CD4-positive, alpha-beta T cell (primary cell): ENCODE data around the gene GP1BB. TPM values are rescaled to one million over a fixed set of nuclear protein-coding genes. Genes with fewer than 3 reads are reported as not detected.

Source experiments
- ATAC-seq: fragments of 200-7000 bp; cut with Tn5 transposase; one replicate; pipeline ENCODE4 v1.10.0; 2022; ENCODE audit warnings: mild to moderate bottlenecking; ENCODE audit not compliant: poor library complexity
- CTCF ChIA-PET: fragments of 350-600 bp; sonication (Branson Sonifier 250); formaldehyde crosslinking; loops from one replicate; lab custom pipeline; 2021; ENCODE audit warnings: antibody characterized with exemption, inconsistent platforms; lab: Charles Lee
- POLR2A ChIA-PET: fragments of 350-600 bp; sonication (Branson Sonifier 250); formaldehyde crosslinking; loops from one replicate; lab custom pipeline; 2021; ENCODE audit warnings: antibody characterized with exemption, inconsistent platforms; lab: Charles Lee
- DNase-seq, 14 experiments: peaks; one replicate each; pipeline ENCODE4 v3.0.0-alpha.2; 2013 to 2020; ENCODE audit warnings: mixed read lengths in 2 of 14
- H3K27ac ChIP-seq, 2 donors: one replicate each; pipeline versions ENCODE4 v1.5.1 to v1.7.0; 2013; ENCODE audit warnings: low read length in 2 of 2, low read depth in 1 of 2, mild to moderate bottlenecking in 1 of 2
- H3K27me3 ChIP-seq, 2 experiments: 1 replicate in 1 of 2; 2 replicates in 1 of 2; pipeline versions ENCODE4 v1.6.1 to v1.7.0; 2013; ENCODE audit warnings: low read length in 2 of 2, control low read depth in 1 of 2, mild to moderate bottlenecking in 1 of 2, moderate library complexity in 1 of 2; ENCODE audit not compliant: insufficient read depth in 2 of 2, control insufficient read depth in 1 of 2
- H3K36me3 ChIP-seq: one replicate; pipeline ENCODE4 v1.6.1; 2013; ENCODE audit warnings: low read length, control low read depth; ENCODE audit not compliant: insufficient read depth
- H3K4me1 ChIP-seq: one replicate; pipeline ENCODE4 v1.6.1; 2013; ENCODE audit warnings: low read length, control low read depth; ENCODE audit not compliant: insufficient read depth
- H3K4me3 ChIP-seq: one replicate; pipeline ENCODE4 v1.5.1; 2013; ENCODE audit warnings: mild to moderate bottlenecking, low read length, moderate library complexity
- H3K9me3 ChIP-seq, 2 experiments: 1 replicate in 1 of 2; 2 replicates in 1 of 2; pipeline versions ENCODE4 v1.6.1 to v1.7.0; 2013; ENCODE audit warnings: low read length in 2 of 2, mild to moderate bottlenecking in 2 of 2, control low read depth in 1 of 2, moderate library complexity in 1 of 2; ENCODE audit not compliant: control insufficient read depth in 1 of 2, insufficient read depth in 1 of 2
- H3K27ac Mint-ChIP-seq: one replicate; pipeline ENCODE4 v1.8.0; 2020; ENCODE audit warnings: mixed read lengths
- H3K27me3 Mint-ChIP-seq: one replicate; pipeline ENCODE4 v1.8.0; 2021; ENCODE audit warnings: mixed read lengths
- H3K36me3 Mint-ChIP-seq: one replicate; pipeline ENCODE4 v1.8.0; 2021; ENCODE audit warnings: low read depth, mixed read lengths
- H3K4me1 Mint-ChIP-seq: one replicate; pipeline ENCODE4 v1.8.0; 2021; ENCODE audit warnings: low read depth, mixed read lengths
- H3K4me3 Mint-ChIP-seq: one replicate; pipeline ENCODE4 v1.8.0; 2020; ENCODE audit warnings: mild to moderate bottlenecking, mixed read lengths
- H3K9me3 Mint-ChIP-seq: one replicate; pipeline ENCODE4 v1.8.0; 2020; ENCODE audit warnings: mixed read lengths
- intact Hi-C, 2 experiments: fragments of 100-400 bp; cut with DNase I in 1 of 2; cut with micrococcal nuclease in 1 of 2; formaldehyde crosslinking; loops; one replicate each; pipeline versions ENCODE4 v1.15.1 to v1.9.0; 2023 to 2025; cut with DNase I, micrococcal nuclease
- total RNA-seq, 174 experiments: library from RNA in 2 of 174; stranded (reverse) in 2 of 174; gene quantifications; one replicate each; pipeline ENCODE4 v1.2.3 and lab custom pipeline; 2021 to 2026
- TF ChIP-seq, protein P1 (sequence below): fragments of 200-600 bp; IDR thresholded peaks from one replicate; pipeline ENCODE4 v1.8.0; 2022; ENCODE audit warnings: antibody characterized with exemption, mild to moderate bottlenecking

The GP1BB gene
- total RNA-seq, 2 experiments from 2014 or later, result 0.22 TPM; not detected in 1

DNA sequence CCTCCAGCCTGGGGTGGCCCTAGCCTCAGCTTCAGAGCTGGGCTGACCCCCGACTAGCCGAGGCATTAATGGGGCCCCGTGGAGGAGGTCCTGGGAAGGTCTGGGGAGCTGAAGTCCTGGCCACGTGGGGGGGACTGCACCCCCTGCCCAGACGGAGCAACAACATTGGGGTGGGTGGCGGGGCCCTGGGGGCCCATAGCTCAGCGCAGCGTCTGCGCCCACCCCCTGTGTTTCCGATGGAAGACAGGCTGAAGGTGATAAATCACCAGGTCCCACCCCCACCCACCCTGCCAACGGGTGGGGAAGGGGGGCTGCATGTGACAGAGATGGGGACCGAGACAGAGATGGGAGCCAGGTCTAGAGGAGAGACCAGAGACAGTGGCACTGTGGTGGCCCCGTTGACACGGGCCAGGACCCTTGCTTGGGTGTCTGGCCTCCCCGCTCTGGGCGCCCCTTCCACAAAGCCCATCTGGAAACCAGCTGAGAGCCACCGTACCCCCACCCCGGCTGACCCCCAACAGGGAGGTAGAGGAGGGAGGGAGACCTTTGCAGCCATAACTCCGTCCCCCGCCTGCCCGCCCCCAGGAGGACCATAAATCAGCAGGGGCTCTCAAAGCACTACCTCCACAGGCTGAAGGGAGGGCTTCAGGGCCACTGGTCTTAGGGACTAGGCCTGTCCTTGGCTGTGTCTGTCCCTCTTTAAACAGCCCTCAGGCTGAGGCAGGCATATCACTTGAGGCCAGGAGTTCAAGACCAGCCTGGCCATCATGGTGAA is 8.2 kb downstream of the GP1BB start:
- no peaks in the 10 kb centered on the region for H3K27me3 Mint-ChIP-seq
- Histone ChIP-seq H3K36me3 (no peaks in the 10 kb centered on the region), H3K27ac (no peak overlapping the region), H3K9me3 (no peaks in the 10 kb centered on the region), H3K4me1 (peaks cover 10% of the 10 kb centered on the region), H3K4me3 (no peak overlapping the region), H3K27me3 (peaks cover 0 to 2% of the 10 kb centered on the region in 2 experiments)
- POLR2A ChIA-PET, result interaction anchor here (1.1 to 2.2 kb wide), 2 partner anchors 161 to 180 kb away, joined by 3 to 9 read pairs; no protein-coding TSS in a partner anchor
- DNase-seq (no peak), ATAC-seq (no peak)
- peak overlapping the region; percentile 89 for H3K4me3 Mint-ChIP-seq
- CTCF ChIA-PET, result interaction anchor here (1.1 to 3.8 kb wide), 19 partner anchors 9 to 217 kb away, joined by 3 to 69 read pairs (median 5); partner anchors contain the start of genes GNB1L and RTL10
- intact Hi-C loops, result loop anchor here (2.0 kb wide), 2 partner anchors 25 to 215 kb away; no protein-coding TSS in a partner anchor
- no peak overlapping the region for H3K27ac Mint-ChIP-seq
- no peaks in the 10 kb centered on the region for H3K9me3 Mint-ChIP-seq
- no peaks in the 10 kb centered on the region for H3K4me1 Mint-ChIP-seq
- TF ChIP-seq, protein P1, sequence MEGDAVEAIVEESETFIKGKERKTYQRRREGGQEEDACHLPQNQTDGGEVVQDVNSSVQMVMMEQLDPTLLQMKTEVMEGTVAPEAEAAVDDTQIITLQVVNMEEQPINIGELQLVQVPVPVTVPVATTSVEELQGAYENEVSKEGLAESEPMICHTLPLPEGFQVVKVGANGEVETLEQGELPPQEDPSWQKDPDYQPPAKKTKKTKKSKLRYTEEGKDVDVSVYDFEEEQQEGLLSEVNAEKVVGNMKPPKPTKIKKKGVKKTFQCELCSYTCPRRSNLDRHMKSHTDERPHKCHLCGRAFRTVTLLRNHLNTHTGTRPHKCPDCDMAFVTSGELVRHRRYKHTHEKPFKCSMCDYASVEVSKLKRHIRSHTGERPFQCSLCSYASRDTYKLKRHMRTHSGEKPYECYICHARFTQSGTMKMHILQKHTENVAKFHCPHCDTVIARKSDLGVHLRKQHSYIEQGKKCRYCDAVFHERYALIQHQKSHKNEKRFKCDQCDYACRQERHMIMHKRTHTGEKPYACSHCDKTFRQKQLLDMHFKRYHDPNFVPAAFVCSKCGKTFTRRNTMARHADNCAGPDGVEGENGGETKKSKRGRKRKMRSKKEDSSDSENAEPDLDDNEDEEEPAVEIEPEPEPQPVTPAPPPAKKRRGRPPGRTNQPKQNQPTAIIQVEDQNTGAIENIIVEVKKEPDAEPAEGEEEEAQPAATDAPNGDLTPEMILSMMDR, result no peak
- H3K36me3 Mint-ChIP-seq, result no peaks in the 10 kb centered on the region

DNA sequence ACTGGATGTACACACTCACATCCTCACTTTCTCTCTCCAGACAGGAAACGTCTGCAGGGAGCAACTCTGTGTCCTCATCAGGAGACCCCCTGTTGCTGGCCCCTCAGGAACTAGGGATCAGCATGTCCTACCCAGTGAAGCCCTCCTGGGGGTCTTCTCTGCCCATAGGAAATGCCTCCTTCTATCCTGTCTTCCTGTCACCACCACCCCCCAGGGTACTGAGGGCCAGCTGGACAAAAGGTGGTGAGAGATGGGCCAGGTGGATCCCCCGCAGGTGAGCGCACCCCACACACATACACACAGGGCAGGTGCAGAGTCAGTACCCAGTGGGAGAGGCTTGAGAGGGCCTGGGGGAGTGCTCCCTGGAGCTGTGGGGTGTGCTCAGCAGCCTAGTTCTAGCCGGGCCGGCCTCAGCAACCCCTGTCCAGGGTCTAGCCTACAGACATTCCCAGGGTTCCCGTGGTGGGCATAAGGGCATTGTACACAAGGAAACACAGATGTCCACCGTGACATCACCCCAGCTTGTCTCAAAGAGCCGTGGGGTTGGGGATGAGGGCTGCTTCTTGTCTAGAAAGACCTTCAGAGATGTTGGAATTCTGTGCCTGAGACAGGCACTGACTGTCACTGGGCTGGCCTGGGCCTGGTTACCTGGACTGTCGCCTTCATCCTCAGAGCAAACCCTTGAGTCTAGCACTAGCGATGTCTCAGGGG is 9.2 kb downstream of the GP1BB start:
- CTCF ChIA-PET, result interaction anchor here (3.8 kb wide), 1 partner anchor 179 kb away, joined by 69 read pairs; no protein-coding TSS in a partner anchor
- intact Hi-C loops, result no loop called here
- no peaks in the 10 kb centered on the region for H3K4me1 Mint-ChIP-seq
- no peaks in the 10 kb centered on the region for H3K9me3 ChIP-seq
- no peaks in the 10 kb centered on the region for H3K9me3 Mint-ChIP-seq
- H3K36me3 Mint-ChIP-seq, result no peaks in the 10 kb centered on the region
- POLR2A ChIA-PET, result interaction anchor here (2.2 kb wide), 1 partner anchor 160 kb away, joined by 9 read pairs; no protein-coding TSS in a partner anchor
- no peak for ATAC-seq
- H3K27me3 ChIP-seq, result peaks cover 0 to 2% of the 10 kb centered on the region in 2 experiments
- no peaks in the 10 kb centered on the region for H3K36me3 ChIP-seq
- TF ChIP-seq, protein P1, result no peak
- no peak overlapping the region for H3K4me3 ChIP-seq
- no peak overlapping the region for H3K4me3 Mint-ChIP-seq
- H3K27ac ChIP-seq, result no peak overlapping the region
- DNase-seq, result no peak
- peaks cover 10% of the 10 kb centered on the region for H3K4me1 ChIP-seq
- no peaks in the 10 kb centered on the region for H3K27me3 Mint-ChIP-seq
- no peak overlapping the region for H3K27ac Mint-ChIP-seq

DNA sequence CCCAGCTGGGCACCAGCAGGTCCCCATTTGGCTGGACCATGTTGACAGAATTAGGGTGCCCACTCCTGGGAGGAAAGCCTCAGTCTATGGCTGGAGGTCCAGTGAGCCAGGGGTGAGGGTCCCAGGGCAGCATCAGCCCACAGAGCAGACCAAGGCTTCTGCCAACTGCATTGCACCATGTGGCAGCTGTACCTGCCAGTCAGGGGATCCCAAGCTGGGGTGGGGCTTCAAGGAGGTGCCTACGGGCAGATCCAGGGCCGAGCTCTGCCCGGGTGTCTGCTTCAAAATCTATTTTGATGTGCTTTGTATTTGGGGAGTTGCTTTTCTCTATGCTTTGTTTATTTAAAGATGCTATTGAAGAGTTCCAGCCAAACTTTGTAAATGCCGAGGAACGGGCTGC is 10.4 kb downstream of the GP1BB start:
- peaks cover 0 to 2% of the 10 kb centered on the region in 2 experiments for H3K27me3 ChIP-seq
- no peaks in the 10 kb centered on the region for H3K9me3 Mint-ChIP-seq
- TF ChIP-seq, protein P1, result no peak
- H3K4me1 Mint-ChIP-seq, result no peaks in the 10 kb centered on the region
- POLR2A ChIA-PET, result no interaction called here
- H3K27me3 Mint-ChIP-seq, result no peaks in the 10 kb centered on the region
- ATAC-seq (no peak), DNase-seq (no peak)
- CTCF ChIA-PET, result interaction anchor here (1.3 kb wide), 1 partner anchor 176 kb away, joined by 3 read pairs; no protein-coding TSS in a partner anchor
- H3K27ac Mint-ChIP-seq, result no peak overlapping the region
- H3K27ac ChIP-seq, result no peak overlapping the region
- no peak overlapping the region for H3K4me3 Mint-ChIP-seq
- H3K4me3 ChIP-seq, result no peak overlapping the region
- H3K36me3 ChIP-seq, result no peaks in the 10 kb centered on the region
- peaks cover 10% of the 10 kb centered on the region for H3K4me1 ChIP-seq
- intact Hi-C loops, result no loop called here
- no peaks in the 10 kb centered on the region for H3K36me3 Mint-ChIP-seq
- H3K9me3 ChIP-seq, result no peaks in the 10 kb centered on the region
